ENCODE measurements around the gene CPSF3.
"Not testable (repeated sequence)": the region's sequence is repeated elsewhere in the genome, so short reads cannot be mapped to it uniquely, and the experiment has no call there.

The CPSF3 gene

GRCh38 chr2:9397201-9397600 lies 26.3 kb upstream of the CPSF3 start:
- no peak for DNase-seq

DNA sequence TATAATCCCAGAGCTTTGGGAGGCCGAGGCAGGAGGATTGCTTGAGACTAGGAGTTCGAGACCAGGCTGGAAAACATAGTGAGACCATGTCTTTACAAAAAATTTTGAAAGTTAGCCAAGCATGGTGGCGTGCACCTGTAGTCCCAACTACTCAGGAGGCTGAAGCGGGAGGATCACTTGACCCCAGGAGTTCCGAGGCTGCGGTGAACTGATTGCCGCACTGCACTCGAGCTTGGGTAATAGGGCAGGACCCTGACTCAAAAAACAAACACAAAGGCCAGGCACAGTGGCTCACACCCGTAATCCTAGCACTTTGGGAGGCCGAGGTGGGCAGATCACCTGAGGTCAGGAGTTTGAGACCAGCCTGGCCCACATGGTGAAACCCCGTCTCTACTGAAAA lies 25.2 kb upstream of the CPSF3 start:
- DNase-seq, result not testable (repeated sequence)

DNA sequence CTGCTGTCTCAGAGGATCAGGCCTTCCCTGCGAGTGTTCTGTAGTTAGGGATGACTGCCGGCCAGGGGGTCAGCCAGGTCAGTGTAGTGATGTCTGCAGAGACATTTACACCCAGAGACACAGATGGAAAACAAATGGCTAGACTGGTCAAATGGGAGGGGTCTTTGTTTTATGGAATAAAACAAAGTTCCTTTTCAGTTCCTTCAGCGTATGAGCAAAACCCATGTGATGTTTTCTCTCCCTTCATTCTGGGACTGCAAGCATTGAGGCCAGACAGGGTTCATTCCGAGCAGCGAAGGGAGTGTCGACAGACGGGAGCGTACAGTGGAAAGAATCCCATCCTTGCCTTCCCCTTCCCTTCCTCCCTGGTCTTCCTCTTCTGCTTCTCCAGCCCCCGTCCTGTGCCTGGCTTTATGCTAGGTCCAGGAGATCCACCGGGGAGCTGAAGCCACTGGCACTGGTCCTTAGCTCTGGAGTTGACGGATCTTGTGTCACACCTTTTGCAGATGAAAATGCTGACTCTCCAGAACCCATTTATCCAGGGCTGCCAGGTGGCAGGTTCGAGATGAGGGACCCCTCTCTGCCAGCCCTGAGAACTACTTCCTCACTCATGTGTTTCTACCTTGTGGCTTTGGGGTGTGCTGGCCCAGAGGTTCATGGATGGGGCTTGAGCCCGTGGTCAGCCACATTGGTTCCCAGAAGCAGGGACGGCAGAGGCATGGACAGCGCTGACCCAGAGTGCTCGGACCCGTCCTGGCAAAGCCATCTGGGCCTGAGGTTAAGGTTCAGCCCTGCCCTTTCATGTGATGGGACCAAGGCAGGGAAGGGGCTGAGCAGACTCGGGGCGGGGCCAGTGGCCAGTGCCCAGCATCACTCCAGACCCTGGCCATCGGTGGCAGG lies 24.3 kb upstream of the CPSF3 start:
- DNase-seq, result no peak

DNA sequence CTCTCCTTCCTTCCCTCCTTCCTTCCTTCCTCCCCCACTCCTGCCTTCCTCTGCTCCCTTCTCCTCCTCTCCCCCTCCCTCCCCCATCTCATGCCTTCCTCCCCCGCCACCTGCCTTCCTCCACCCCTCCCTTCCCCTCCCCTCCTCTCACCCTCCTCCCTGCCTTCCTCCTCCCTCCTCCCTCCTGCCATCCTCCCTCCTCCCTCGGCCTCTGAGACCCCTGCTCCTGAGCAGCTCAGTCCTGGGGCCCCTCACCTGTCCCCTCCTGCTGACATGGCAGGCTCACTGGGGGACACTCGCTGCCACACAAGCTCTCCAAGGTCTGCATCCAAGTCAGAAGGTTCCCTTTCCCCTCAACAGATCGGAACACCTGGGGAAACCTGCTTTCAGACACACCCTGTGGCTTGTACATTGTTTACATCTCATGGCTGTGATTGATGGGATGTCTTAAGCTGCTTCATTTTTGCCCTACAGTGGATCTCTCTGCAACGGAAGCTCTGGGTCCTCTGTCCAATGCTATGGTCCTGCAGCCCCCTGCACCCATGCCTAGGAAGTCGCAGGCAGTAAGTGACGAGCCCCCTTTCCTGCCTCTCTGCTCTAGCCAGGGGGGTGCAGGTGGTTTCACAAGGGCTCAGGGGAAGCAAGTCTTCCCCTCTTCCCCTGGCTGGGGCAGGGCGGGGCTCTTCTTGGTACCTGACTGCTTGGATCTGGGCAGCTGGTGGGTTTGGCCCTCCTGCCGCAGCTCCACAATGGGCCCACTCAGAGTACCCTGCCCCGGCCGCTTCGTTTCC lies 23.0 kb upstream of the CPSF3 start:
- DNase-seq, result no peak

GRCh38 chr2:9401059-9401547 lies 22.4 kb upstream of the CPSF3 start:
- DNase-seq, result no peak

DNA sequence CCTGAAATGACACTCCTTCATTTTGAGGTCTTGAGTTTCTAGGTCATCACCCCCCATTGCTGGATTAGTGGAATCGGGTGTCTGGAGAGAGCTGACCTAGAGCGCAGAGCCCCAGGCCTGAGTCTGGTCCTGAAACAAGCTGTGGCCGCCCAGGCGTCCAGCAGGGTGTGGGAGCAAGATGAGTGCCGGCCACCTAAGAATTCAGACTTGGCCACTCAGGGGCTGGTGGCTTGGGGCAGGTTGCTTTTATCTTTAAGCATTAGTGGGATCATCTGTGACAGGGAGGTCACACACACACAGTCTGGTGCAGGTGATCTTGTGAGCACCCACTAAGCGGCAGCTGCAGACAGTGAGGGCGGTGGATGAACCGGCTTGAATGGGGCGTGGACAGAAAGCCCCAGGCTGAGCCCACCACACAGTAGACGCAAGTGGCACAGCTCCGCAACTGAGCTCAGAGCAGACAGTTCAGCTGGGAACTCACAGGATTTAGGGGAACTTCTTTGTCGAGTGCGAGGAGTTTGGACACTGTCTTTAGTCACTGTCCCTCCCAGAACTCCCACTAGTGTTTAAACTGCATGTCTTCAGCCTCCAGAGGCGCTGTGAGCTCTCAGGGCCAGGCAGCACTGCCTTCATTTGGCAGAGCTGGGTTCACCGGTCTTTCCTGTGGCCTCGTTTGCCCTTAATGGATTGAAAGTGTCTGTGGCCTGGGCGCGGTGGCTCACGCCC lies 21.6 kb upstream of the CPSF3 start:
- no peak for DNase-seq

- no peak for DNase-seq
These were observed 19.5 kb upstream of the CPSF3 start for GRCh38 chr2:9403924-9404323.

DNA sequence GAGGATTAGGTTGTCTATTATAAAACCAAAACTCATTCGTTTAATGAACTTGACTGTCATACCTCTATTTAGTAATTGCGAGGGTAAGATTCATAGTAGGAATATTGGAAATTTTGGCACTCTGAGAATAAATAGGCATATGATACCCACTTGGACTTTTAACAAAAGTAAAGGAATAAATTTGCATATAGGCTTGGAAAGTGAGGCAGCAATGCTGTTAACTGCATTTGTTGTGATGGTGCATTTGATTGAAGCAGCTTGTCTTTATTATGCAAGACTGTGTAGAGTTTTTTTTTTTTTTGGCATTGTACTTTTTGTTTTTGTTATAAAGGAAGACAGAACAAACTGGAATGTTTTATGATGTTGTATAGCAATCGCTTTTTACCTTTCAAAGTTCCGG lies 19.0 kb upstream of the CPSF3 start:
- DNase-seq, result no peak

DNA sequence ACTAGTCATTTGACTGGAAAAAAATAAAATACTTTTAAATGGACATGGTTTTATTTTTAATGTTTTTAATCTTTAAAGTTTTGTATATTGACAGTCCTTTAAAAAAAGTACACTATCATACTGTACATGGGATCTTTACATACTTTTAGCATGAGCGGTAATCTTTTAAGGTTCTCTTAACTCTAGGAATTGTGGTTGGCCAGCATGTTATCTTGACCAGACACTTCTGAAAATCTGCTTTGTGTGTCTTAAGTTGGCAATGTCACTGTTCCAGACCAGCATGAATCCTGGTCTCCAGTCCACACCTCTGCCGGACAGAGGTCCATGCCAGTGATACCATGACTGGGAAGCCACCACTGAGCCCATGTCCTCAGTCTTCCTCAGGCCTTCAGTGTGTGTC lies 17.8 kb upstream of the CPSF3 start:
- DNase-seq, result no peak

DNA sequence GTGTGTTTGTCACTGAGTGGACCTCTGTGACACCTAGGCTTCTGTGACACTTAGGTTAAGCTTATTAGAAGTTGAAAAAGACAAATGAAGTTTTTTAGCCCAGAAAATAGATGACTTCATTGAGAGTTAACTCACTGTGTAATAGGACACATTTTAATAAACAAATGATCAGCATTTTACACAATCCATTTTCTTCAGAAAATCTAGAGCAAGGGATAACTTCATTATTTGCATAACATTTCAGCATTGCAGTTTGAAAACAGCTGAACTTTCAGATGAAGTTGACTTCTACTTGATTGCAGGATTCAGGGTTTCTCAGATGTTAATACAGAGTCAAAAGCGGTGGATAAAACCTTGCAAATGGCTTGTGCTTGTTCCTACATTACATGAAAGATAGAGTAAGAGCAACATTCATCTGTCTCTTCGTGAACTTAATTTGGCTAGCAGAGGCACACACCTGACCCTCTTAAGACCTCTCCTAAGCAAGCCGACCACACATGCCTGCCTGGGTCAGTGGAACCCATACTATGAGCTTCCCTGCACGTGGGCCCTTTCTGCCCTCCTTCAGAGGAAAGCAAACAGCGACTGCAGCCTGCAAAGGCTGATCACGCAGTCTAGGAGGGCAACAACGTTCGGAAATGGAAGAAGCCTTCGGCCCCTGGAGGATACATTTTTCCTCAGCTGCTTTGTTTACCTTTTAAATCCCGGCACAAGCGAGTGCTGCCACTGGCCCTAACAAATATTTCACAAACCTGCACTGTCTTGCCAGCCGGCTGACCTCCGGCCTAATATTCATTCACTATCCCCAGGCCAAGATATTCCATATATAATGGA lies 16.7 kb upstream of the CPSF3 start:
- DNase-seq, result no peak

DNA sequence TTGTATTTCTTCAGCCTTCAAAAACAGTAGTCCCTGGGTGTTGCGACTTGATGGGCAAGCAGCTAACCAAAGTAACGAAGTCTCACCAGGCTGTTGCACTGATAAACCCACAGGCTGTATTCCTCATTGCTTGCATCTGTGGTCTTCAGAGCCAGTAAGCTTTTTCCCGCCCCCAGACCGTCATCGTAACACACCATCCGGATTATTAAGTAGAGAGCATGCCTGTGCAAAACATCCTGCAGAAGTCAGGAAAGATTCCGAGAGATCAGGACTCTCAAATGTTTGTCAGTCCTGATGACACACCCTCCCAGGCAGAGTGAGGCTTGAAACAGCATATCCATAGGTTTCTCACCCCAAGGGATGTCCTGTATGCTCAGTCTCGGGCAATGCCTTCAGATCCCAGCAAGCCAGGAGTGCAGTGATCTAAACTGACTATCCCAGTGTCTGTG lies 16.1 kb upstream of the CPSF3 start:
- DNase-seq, result no peak

- no peak for DNase-seq
These were observed 14.8 kb upstream of the CPSF3 start for GRCh38 chr2:9408641-9409151.

GRCh38 chr2:9410108-9410507 lies 13.3 kb upstream of the CPSF3 start:
- DNase-seq, result no peak

- no peak for DNase-seq
These were observed 10.7 kb upstream of the CPSF3 start for GRCh38 chr2:9412781-9413180.

GRCh38 chr2:9415516-9416169 lies 7.8 kb upstream of the CPSF3 start:
- DNase-seq, result no peak

GRCh38 chr2:9416267-9416961 lies 7.0 kb upstream of the CPSF3 start:
- no peak for DNase-seq

DNA sequence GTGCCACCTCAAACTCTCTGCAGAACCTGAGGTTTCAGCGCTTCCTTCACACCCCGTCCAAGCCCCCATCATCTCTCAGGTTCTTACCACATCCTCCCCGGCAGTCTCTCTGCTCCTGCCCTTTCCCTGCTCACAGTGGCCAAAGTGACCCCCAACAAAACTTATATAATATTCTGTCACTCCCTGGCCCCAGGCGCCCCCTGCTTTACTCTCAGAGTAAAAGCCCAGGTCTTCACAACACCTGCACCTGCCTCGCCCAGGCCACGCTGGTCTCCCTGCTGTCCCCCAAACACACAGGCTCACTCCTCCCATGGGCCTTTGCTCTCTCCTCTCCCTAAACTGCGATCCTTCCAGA lies 6.5 kb upstream of the CPSF3 start:
- DNase-seq, result no peak

GRCh38 chr2:9417725-9418124 lies 5.7 kb upstream of the CPSF3 start:
- no peak for DNase-seq

DNA sequence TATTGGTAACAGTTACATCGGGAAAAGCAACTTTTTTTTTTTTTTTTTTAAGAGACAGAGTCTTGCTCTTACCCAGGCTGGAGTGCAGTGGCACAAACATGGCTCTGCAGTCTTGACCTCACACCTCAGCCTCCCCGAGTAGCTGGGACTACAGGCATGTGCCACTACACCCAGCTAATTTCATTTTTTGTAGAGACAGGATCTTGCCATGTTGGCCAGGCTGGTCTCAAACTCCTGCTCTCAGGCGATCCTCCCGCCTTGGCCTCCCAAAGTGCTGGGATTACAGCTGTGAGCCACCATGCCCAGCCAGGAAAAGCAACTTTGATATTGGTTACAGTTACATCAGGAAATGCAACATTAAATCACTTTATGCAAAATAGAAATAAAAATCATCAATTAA lies 4.7 kb upstream of the CPSF3 start:
- DNase-seq, result no peak

DNA sequence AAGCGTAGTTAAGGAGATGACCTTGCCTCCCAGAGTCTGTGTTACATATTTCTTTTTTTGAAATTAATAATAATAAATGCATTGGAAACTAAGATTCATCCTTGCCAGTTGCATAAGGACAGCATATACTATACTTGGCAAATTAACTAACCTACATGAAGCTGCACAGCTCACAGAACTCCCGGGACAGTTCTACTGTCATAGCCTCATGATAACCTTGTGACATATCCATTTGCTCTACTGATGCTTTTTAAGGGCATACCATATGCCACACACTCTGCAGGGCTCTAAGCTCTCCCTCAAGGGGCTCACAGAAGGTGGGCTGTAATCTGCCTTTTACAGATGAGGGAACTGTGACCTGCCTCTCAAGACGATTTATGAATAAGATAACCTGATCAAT lies 3.9 kb upstream of the CPSF3 start:
- no peak for DNase-seq

- no peak for DNase-seq
These were observed 3.0 kb upstream of the CPSF3 start for GRCh38 chr2:9420495-9420894.
